ENCODE measurements around the gene ZCWPW1.

DNA sequence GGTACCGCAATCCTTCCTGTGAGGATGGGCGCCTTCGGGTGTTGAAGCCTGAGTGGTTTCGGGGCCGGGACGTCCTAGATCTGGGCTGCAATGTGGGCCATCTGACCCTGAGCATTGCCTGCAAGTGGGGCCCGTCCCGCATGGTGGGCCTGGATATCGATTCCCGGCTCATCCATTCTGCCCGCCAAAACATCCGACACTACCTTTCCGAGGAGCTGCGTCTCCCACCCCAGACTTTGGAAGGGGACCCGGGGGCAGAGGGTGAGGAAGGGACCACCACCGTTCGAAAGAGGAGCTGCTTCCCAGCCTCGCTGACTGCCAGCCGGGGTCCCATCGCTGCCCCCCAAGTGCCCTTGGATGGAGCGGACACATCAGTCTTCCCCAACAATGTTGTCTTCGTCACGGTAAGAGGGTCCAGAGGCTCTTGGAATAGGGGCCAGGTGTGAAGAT lies 2.8 kb upstream of the ZCWPW1 start:
- TF ChIP-seq, protein P1, sequence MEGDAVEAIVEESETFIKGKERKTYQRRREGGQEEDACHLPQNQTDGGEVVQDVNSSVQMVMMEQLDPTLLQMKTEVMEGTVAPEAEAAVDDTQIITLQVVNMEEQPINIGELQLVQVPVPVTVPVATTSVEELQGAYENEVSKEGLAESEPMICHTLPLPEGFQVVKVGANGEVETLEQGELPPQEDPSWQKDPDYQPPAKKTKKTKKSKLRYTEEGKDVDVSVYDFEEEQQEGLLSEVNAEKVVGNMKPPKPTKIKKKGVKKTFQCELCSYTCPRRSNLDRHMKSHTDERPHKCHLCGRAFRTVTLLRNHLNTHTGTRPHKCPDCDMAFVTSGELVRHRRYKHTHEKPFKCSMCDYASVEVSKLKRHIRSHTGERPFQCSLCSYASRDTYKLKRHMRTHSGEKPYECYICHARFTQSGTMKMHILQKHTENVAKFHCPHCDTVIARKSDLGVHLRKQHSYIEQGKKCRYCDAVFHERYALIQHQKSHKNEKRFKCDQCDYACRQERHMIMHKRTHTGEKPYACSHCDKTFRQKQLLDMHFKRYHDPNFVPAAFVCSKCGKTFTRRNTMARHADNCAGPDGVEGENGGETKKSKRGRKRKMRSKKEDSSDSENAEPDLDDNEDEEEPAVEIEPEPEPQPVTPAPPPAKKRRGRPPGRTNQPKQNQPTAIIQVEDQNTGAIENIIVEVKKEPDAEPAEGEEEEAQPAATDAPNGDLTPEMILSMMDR (IDR thresholded peaks at IDR 0.05), result no peak
- TF ChIP-seq POLR2A (IDR thresholded peaks at IDR 0.05), result no peak
